ENCODE results near the gene OR8J3.

Gene OR8J3

GRCh38 chr11:56122073-56122472 is 17.9 kb downstream of the OR8J3 start, which contains the start of gene OR8H3:
OR8H3 (plus strand) TSS chr11:56122373; CDS start chr11:56122373, 0 bp downstream.
- TF ChIP-seq NFIC (IDR thresholded peaks at IDR 0.05), result no peak
- TF ChIP-seq EP300 (IDR thresholded peaks at IDR 0.05; ENCODE audit: borderline replicate concordance), result no peak
- TF ChIP-seq TEAD4 (IDR thresholded peaks at IDR 0.05), result no peak
- TF ChIP-seq YY1 (IDR thresholded peaks at IDR 0.05; ENCODE audit: low read depth), result no peak
- TF ChIP-seq CREB1 (IDR thresholded peaks at IDR 0.05; ENCODE audit: low read depth), result no peak
- TF ChIP-seq EGR1 (IDR thresholded peaks at IDR 0.05), result no peak
- no peak for TF ChIP-seq TAF1 (IDR thresholded peaks at IDR 0.05; ENCODE audit: low read depth)
- TF ChIP-seq RAD21 (IDR thresholded peaks at IDR 0.05; ENCODE audit: low read depth), result no peak
- TF ChIP-seq ZBTB7A (IDR thresholded peaks at IDR 0.05; ENCODE audit: low read depth), result no peak
- no peak for TF ChIP-seq TCF12 (IDR thresholded peaks at IDR 0.05; ENCODE audit: low read depth)
- TF ChIP-seq FOXM1 (IDR thresholded peaks at IDR 0.05; ENCODE audit: borderline replicate concordance, low read depth), result no peak
- TF ChIP-seq CEBPB (IDR thresholded peaks at IDR 0.05), result no peak
- TF ChIP-seq USF1 (IDR thresholded peaks at IDR 0.05), result no peak
- TF ChIP-seq MAX (IDR thresholded peaks at IDR 0.05), result no peak
- no peak for TF ChIP-seq REST (IDR thresholded peaks at IDR 0.05; ENCODE audit: low read depth)

- no peak for TF ChIP-seq YY1 (IDR thresholded peaks at IDR 0.05; ENCODE audit: low read depth)
- no peak for TF ChIP-seq USF1 (IDR thresholded peaks at IDR 0.05)
- TF ChIP-seq TEAD4 (IDR thresholded peaks at IDR 0.05), result no peak
- TF ChIP-seq REST (IDR thresholded peaks at IDR 0.05; ENCODE audit: low read depth), result no peak
- no peak for TF ChIP-seq MAX (IDR thresholded peaks at IDR 0.05)
- TF ChIP-seq TAF1 (IDR thresholded peaks at IDR 0.05; ENCODE audit: low read depth), result no peak
- TF ChIP-seq CEBPB (IDR thresholded peaks at IDR 0.05), result no peak
- no peak for TF ChIP-seq RAD21 (IDR thresholded peaks at IDR 0.05; ENCODE audit: low read depth)
- TF ChIP-seq CREB1 (IDR thresholded peaks at IDR 0.05; ENCODE audit: low read depth), result no peak
- TF ChIP-seq NFIC (IDR thresholded peaks at IDR 0.05), result no peak
These were observed 36.7 kb downstream of the OR8J3 start, which contains the start of gene OR8H2 for GRCh38 chr11:56103210-56103737. OR8H2 (plus strand) TSS chr11:56103687; CDS start chr11:56105043, 1,356 bp downstream.

- TF ChIP-seq RAD21 (IDR thresholded peaks at IDR 0.05; ENCODE audit: low read depth) (no peak), NFIC (IDR thresholded peaks at IDR 0.05) (no peak), YY1 (IDR thresholded peaks at IDR 0.05; ENCODE audit: low read depth) (no peak), ZBTB7A (IDR thresholded peaks at IDR 0.05; ENCODE audit: low read depth) (no peak)
These were observed 47.0 kb downstream of the OR8J3 start, which contains the start of gene OR8I2 for GRCh38 chr11:56093008-56093407. OR8I2 (plus strand) TSS chr11:56093308; CDS start chr11:56093308, 0 bp downstream.

- TF ChIP-seq FOXM1 (IDR thresholded peaks at IDR 0.05; ENCODE audit: borderline replicate concordance, low read depth), result no peak
- TF ChIP-seq CREB1 (IDR thresholded peaks at IDR 0.05; ENCODE audit: low read depth), result no peak
- no peak for TF ChIP-seq ZBTB7A (IDR thresholded peaks at IDR 0.05; ENCODE audit: low read depth)
- no peak for TF ChIP-seq USF1 (IDR thresholded peaks at IDR 0.05)
- no peak for TF ChIP-seq EGR1 (IDR thresholded peaks at IDR 0.05)
- no peak for TF ChIP-seq CEBPB (IDR thresholded peaks at IDR 0.05)
These were observed 50.3 kb downstream of the OR8J3 start for GRCh38 chr11:56089697-56090096.

Measured in Ishikawa (cell line).